ENCODE data around the gene PYGB.
A peak's percentile ranks its signal among the peaks of the same experiment; 100 is the strongest.
"Not testable (repeated sequence)": the region's sequence is repeated elsewhere in the genome, so short reads cannot be mapped to it uniquely, and the experiment has no call there.

The PYGB gene

GRCh38 chr20:25230166-25230831 lies 17.6 kb upstream of the PYGB start:
- DNase-seq (ENCODE audit: low spot score) = no peak

DNA sequence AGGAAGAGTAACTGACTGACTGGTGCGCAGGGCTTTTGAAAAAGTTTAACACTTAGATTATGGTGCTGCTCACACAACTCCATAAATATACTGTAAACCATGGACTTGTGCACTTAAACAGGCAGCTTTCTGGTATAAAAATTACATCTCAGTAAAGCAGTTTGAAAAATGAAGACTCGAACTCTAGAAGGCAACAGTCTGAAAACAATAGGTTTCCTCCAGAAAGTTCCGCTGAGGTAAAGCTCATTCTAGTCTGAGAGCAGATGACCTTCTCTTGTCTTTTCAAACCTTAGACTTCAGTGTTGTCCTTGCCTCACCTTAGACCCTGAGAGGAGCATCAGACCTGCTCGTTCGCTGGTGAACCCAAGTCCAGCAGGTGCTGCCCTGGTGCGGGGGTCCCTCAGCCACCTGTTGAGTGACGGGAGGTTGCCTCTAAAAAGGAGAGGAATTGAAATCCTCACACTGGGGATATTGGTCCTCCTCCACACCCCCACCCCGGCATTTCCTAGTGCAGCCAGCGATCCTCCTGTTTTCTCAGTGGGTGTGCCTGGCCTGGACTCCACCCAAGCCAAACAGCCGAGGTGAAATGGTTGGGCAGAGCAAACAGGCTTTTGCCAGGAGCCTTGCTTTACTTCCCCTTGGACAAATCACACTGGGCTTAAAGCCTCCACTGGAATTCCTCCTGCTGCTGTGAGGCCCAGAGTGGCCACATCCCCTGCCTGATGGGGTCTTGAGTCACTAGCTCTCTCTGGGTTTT lies 14.7 kb upstream of the PYGB start:
- peak; percentile 65 for DNase-seq (ENCODE audit: low spot score)

DNA sequence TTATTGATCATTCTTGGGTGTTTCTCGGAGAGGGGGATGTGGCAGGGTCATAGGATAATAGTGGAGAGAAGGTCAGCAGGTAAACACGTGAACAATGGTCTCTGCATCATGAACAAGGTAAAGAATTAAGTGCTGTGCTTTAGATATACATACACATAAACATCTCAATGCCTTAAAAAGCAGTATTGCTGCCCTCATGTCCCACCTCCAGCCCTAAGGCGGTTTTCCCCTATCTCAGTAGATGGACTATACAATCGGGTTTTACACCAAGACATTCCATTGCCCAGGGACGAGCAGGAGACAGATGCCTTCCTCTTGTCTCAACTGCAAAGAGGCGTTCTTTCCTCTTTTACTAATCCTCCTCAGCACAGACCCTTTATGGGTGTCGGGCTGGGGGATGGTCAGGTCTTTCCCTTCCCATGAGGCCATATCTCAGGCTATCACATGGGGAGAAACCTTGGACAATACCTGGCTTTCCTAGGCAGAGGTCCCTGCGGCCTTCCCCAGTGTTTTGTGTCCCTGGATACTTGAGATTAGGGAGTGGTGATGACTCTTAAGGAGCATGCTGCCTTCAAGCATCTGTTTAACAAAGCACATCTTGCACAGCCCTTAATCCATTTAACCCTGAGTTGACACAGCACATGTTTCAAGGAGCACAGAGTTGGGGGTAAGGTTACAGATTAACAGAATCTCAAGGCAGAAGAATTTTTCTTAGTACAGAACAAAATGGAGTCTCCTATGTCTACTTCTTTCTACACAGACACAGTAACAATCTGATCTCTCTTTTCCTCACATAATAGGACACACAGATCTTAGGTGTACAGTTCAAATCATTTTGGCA lies 13.7 kb upstream of the PYGB start:
- DNase-seq (ENCODE audit: low spot score) = not testable (repeated sequence)

- no peak for DNase-seq (ENCODE audit: low spot score)
Measured at GRCh38 chr20:25236450-25237304, 11.2 kb upstream of the PYGB start.

DNA sequence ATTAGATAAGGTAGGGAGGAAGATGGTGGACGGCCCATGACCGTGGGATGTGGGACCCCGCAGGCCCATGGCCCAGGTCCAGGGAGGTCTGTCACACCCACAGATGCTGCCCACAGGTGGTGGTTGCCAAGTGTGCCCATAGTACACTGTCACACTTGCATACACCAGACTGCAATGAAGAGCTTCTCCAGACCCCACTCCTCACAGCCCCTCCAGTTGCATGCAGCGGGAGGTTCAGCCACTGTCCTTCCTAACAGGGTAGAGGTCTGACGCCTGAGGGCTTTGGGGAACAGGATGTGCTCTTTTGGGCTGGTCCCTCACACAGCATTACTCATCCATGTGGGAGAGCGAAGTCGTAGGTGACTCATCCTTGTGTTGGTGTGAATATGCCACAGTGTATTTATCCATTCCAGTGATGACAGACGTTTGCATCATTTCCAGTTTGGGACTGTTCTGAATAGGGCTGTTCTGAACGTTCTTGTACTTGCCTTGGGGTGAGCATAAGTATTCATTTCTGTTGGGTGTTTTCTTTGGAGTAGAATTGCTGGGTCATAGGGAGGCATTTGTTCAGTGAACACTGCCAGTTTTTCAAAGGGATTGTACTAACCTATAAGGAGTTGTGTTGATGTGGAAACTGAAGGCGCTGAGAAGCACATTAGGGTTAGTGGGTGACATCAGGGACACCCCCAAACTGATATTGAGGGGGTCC lies 10.1 kb upstream of the PYGB start:
- peak; percentile 98 for DNase-seq (ENCODE audit: low spot score)

DNA sequence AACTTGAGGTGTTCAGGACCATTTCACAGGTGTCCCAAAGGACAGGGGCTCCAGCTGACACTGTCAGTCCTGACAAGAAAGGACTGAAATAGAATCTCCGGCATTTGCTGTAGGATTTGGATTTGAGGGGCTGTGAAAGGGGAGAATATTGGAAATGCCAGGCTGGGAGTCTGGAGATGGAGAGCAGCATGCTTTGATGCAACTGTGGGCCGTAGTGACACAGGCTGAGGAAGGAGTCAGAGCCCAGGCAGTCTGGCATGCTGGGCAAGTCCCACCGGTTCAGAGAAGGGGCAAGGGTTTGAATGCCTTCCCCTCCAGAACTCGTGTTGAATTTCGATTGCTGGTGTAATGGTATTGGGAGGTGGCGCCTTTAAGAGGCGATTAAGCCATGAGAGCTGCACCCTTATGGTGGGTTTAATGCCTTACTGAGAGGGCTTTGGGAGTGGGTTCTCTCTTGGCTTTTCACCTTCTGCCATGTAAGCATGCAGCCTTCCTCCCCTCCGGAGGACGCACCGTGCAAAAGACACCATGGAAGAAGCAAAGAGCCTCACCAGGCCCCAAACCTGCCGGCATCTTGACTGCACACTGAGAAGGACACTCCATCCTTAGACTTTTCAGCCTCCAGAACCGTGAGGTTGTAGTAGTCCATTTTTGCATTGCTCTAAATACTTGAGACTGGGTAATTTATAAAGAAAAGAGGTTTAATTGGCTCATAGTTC lies 9.4 kb upstream of the PYGB start:
- DNase-seq (ENCODE audit: low spot score) = no peak

GRCh38 chr20:25239387-25240370 lies 8.2 kb upstream of the PYGB start:
- DNase-seq (ENCODE audit: low spot score) = no peak

- DNase-seq (ENCODE audit: low spot score) = not testable (repeated sequence)
Measured at GRCh38 chr20:25240851-25241658, 6.8 kb upstream of the PYGB start.

- DNase-seq (ENCODE audit: low spot score) = not testable (repeated sequence)
Measured at GRCh38 chr20:25241659-25241955, 6.3 kb upstream of the PYGB start.

- DNase-seq (ENCODE audit: low spot score) = no peak
Measured at GRCh38 chr20:25242231-25242630, 5.7 kb upstream of the PYGB start.

DNA sequence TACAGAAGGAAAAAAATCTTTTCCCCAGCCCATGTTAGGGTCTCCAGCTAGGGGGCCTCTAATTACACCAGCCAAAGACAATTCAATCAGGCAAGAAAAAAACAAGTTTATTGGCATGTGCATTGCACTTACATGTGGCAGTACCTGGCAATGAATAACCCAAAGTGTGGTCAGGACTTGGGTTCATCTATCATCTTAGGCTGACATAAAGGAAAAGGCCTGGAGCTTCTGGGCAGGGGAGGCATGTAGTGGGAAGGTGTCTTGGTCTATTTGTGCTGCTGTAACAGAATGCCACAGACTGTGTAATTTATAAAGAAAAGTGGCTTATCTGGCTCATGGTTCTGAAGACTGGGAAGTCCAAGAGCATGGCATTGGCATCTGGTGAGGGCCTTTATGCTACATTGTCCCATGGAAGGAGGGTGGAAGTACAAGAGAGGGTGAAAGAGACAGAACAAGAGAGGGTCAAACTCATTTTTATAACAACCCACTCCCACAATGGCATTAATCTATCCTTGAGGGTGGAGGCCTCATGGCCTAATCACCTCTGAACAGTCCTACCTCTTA lies 4.4 kb upstream of the PYGB start:
- no peak for DNase-seq (ENCODE audit: low spot score)

DNA sequence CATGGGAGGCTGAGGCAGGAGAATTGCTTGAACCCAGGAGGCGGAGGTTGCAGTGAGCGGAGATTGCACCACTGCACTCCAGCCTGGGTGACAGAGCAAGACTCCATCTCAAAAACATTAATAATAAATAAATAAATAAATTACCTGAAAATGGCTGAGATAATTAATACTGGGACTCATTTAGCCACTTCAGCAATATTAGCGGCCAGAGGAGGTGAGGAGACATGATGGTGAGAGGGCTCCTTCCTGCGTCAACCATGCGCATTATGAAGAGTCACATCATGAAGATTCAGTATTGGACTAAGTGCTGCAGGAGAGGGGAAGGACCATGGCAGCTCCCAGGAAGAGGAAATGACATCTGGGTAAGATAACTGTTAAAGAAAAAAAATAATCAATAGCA lies 2.9 kb upstream of the PYGB start:
- no peak for DNase-seq (ENCODE audit: low spot score)

DNA sequence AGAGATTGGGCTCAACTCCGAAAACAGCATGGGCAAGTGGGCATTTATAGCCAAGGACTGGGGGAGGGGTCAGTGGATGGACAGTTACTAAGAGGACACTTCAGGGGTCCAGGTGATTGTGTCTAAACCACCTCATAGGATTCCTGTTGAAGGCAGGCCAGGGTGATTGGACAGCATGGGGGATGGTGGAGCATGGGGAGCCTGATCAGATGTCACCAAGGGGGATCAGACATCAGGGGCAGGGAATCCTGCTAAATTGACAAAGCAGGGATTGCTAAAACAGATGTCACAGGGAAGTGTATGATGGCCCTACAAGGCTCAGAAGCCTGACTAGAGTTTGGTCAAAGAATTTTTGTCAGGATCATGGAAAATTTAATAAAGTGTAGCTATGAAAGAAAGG lies 2.4 kb upstream of the PYGB start:
- DNase-seq (ENCODE audit: low spot score) = no peak

DNA sequence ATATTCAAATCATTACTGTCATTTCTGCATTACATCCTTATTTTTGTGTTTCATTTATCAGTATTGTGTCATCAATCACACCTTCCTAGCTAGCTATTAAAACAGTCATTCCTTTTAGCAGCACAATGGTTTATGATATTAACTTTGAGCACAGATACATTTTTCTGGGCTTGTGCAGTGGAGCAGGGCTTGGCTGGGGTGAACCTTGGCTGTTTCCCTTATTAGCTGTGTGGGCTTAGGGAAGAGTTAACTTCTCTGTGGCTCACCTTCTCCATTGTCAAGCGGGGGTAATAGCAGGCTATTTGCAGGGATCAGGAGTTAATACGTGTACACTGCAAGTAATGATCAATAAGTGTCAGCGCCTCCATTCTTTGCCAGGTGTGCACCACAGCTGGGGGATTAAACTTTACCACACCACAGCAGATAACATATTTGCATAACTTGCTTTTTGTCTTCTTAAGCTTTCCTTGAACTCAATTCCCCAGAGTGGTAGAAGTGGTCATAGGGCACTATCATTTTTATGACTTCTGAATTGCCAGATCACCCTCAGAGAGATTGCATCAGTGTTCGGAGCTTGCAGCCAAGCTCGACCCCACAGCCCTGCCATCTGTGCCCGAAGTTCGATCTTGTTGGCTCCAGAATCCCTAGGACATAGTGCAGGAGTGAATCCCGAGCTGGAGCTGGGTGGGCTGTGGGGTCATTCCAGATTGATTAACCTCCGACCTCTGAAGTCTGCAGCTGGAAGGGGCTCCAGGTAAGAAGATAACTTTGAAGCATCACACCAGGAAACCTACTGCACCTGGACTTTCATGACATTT lies 1.5 kb upstream of the PYGB start:
- no peak for DNase-seq (ENCODE audit: low spot score)

DNA sequence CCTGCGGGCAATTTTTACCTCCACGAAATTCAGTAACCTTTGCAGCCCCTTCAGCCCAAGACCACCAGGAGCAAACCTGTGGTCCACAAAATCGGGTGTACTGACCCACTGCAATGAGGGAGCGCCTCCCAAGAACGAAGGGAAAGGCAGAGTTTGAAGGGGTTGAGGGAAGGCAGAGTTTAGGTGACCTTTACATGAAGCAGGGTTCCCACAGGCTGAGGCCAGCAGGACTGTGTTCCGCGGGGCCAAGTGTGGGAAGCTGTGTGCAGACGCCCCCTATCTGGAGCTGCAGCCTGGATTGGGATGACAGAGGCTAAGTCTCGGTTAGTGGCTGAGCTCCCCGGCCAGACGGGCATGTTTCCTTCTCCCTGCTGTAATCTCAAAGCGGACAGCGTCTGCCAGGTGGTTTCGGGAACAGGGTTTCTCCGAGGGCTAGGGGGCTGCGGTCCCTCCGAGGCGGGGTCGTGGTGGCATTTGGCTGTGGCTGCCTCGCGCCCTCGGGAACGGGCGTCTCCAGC lies 826 bp upstream of the PYGB start:
- DNase-seq (ENCODE audit: low spot score) = peak; percentile 78

DNA sequence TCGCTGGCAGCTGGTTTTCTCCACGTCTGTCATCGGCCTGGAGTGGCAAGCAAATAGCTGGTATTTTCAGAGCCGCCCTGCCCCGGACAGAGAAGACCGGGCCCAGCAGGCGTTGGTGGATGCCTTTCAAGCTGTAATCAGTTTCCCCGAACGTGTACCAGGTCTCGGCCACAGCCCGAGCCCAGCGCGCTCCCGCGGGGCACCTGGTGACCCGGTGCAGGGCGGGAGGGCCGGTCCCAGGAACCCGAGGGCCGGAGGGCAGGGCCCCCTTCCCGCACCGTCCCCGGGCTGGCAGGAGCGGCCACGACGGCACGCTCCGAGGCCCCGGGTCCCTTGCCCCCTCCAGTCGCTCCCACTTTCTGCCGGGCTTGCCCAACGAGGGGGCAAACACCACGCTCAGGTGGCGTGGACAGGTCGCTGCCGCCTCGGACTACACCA lies 348 bp upstream of the PYGB start:
- peak; percentile 60 for DNase-seq (ENCODE audit: low spot score)

DNA sequence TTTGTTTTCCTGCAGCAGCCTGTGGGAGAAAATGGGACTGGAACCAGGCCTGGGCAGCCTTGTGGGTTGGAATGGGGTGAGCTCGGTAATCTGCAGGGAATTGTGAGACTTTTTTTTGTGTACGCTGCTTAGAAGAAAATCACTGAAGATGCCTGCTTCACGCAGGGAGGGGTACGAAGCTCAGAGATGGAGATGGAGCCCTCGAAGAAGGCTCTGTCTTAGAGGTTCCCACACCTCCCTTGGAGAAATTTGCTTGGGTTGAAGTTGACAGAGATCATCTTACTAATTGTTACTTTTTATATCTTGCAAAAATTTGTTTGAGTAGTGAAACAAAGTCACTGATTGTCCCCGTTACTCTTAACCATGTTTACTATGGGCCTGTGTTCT lies 894 bp downstream of the PYGB start:
- no peak for DNase-seq (ENCODE audit: low spot score)

Measured in hepatic stellate cell (primary cell).